Neural cell (in vitro differentiated cells): Measurements from ENCODE around the gene GPC3. TPM values are rescaled to one million over a fixed set of nuclear protein-coding genes. Genes with fewer than 3 reads are reported as not detected.

Experiments used
- H2AFZ ChIP-seq: fragments of 200-600, 300-800 bp; sonication (generic), shearing (Covaris generic); 2 replicates; pipeline ENCODE4 v1.6.0; 2014; ENCODE audit warnings: low read depth, mild to moderate bottlenecking, antibody characterized with exemption, low read length, moderate library complexity
- H3F3A ChIP-seq: fragments of 200-600 bp; shearing (Covaris generic); 2 replicates; pipeline ENCODE4 v1.6.1; 2016; ENCODE audit warnings: mild to moderate bottlenecking, moderate library complexity, mixed read lengths, antibody characterized with exemption, low read length; ENCODE audit not compliant: insufficient read depth, poor library complexity, severe bottlenecking
- H3K27ac ChIP-seq: fragments of 200-600, 300-800 bp; sonication (generic), shearing (Covaris generic); 2 replicates; pipeline ENCODE4 v1.5.1; 2014; ENCODE audit warnings: mild to moderate bottlenecking, low read length, moderate library complexity
- H3K27me3 ChIP-seq: fragments of 300-800, 200-600 bp; sonication (generic), shearing (Covaris generic); 2 replicates; pipeline ENCODE4 v1.6.0; 2014; ENCODE audit warnings: mild to moderate bottlenecking, low read depth, low read length, moderate library complexity; ENCODE audit not compliant: insufficient read depth
- H3K36me3 ChIP-seq: fragments of 300-800, 200-600 bp; sonication (generic), shearing (Covaris generic); 2 replicates; pipeline ENCODE4 v1.5.1; 2014; ENCODE audit warnings: mild to moderate bottlenecking, antibody characterized with exemption, low read length, moderate library complexity; ENCODE audit not compliant: insufficient read depth
- H3K4me2 ChIP-seq: fragments of 300-800, 200-600 bp; sonication (generic), shearing (Covaris generic); 2 replicates; pipeline ENCODE4 v1.6.0; 2014; ENCODE audit warnings: mild to moderate bottlenecking, low read length
- H3K4me3 ChIP-seq: fragments of 300-800, 200-600 bp; sonication (generic), shearing (Covaris generic); 2 replicates; pipeline ENCODE4 v1.5.1; 2014; ENCODE audit warnings: mild to moderate bottlenecking, low read length, moderate library complexity
- H3K79me2 ChIP-seq: fragments of 200-600 bp; shearing (Covaris generic); replicated peaks from 2 replicates; pipeline ENCODE4 v1.6.0; 2014; ENCODE audit warnings: mild to moderate bottlenecking, low read length, moderate library complexity; ENCODE audit not compliant: insufficient read depth
- H3K9ac ChIP-seq: fragments of 300-800, 200-600 bp; sonication (generic), shearing (Covaris generic); 2 replicates; pipeline ENCODE4 v1.6.1; 2016; ENCODE audit warnings: mild to moderate bottlenecking, low read length, mixed read lengths
- H3K9me2 ChIP-seq: fragments of 200-600 bp; shearing (Covaris generic); 2 replicates; pipeline ENCODE4 v1.6.1; 2016; ENCODE audit warnings: mild to moderate bottlenecking, low read length, mixed read lengths; ENCODE audit not compliant: insufficient read depth
- H3K9me3 ChIP-seq: fragments of 200-600, 300-800 bp; sonication (generic), shearing (Covaris generic); 2 replicates; pipeline ENCODE4 v1.6.1; 2016; ENCODE audit warnings: mild to moderate bottlenecking, mixed run types, low read length, moderate library complexity, mixed read lengths
- H4K20me1 ChIP-seq: fragments of 200-600 bp; shearing (Covaris generic); 2 replicates; pipeline ENCODE4 v1.6.1; 2016; ENCODE audit warnings: mild to moderate bottlenecking, mixed run types; ENCODE audit not compliant: insufficient read depth
- CTCF ChIP-seq: fragments of 450-650 bp; IDR thresholded peaks from 2 replicates; pipeline ENCODE4 v1.5.1; 2014; ENCODE audit warnings: antibody characterized with exemption, mild to moderate bottlenecking, moderate library complexity; ENCODE audit not compliant: poor library complexity, severe bottlenecking
- EP300 ChIP-seq: fragments of 450-650 bp; conservative IDR thresholded peaks from 2 replicates; pipeline ENCODE4 v1.6.1; 2014; ENCODE audit warnings: antibody characterized with exemption, mild to moderate bottlenecking, moderate library complexity; ENCODE audit not compliant: poor library complexity, severe bottlenecking
- EZH2 ChIP-seq: fragments of 200-600, 300-800 bp; shearing (Covaris generic), sonication (generic); IDR thresholded peaks from 2 replicates; pipeline ENCODE4 v1.6.1; 2014; ENCODE audit warnings: antibody characterized with exemption, low read length, borderline replicate concordance, mild to moderate bottlenecking; ENCODE audit not compliant: insufficient read depth, poor library complexity, severe bottlenecking
- MXI1 ChIP-seq: fragments of 450-650 bp; conservative IDR thresholded peaks from 2 replicates; pipeline ENCODE4 v1.6.1; 2014; ENCODE audit warnings: antibody characterized with exemption, mild to moderate bottlenecking; ENCODE audit not compliant: poor library complexity, severe bottlenecking
- POLR2AphosphoS5 ChIP-seq: IDR thresholded peaks from 2 replicates; pipeline ENCODE4 v1.6.1; 2012
- RAD21 ChIP-seq: fragments of 450-650 bp; conservative IDR thresholded peaks from 2 replicates; pipeline ENCODE4 v1.6.1; 2014; ENCODE audit warnings: antibody characterized with exemption, mild to moderate bottlenecking, moderate library complexity
- SMC3 ChIP-seq: fragments of 450-650 bp; conservative IDR thresholded peaks from 2 replicates; pipeline ENCODE4 v1.6.1; 2014; ENCODE audit warnings: antibody characterized with exemption, mild to moderate bottlenecking, moderate library complexity; ENCODE audit not compliant: poor library complexity
- TAF1 ChIP-seq: IDR thresholded peaks from 2 replicates; pipeline ENCODE4 v1.6.1; 2012; ENCODE audit warnings: low read depth
- polyA plus RNA-seq: library from polyadenylated mRNA; depleted of rRNA; stranded (reverse); fragments of >200 nt; gene quantifications from 2 replicates; pipeline ENCODE4 v1.2.3, GENCODE V29; 2014
- TF ChIP-seq, protein P1 (sequence below): IDR thresholded peaks from 2 replicates; pipeline ENCODE4 v1.6.1; 2012; ENCODE audit warnings: borderline replicate concordance

Gene GPC3
- polyA plus RNA-seq, 1 donor from 2014 or later = 2.1 TPM

GRCh38 chrX:133569217-133569616 lies 416.2 kb downstream of the GPC3 start:
- H2AFZ ChIP-seq = no peak overlapping the region
- no peaks in the 10 kb centered on the region for H3K9me2 ChIP-seq
- no peak overlapping the region for H3K9ac ChIP-seq
- H3K27ac ChIP-seq = no peak overlapping the region
- no peak for TF ChIP-seq POLR2AphosphoS5
- no peak for TF ChIP-seq TAF1
- no peak for TF ChIP-seq EP300
- TF ChIP-seq CTCF = no peak
- TF ChIP-seq SMC3 = no peak
- no peak for TF ChIP-seq RAD21
- TF ChIP-seq MXI1 = no peak
- no peak for TF ChIP-seq EZH2
- TF ChIP-seq, protein P1, sequence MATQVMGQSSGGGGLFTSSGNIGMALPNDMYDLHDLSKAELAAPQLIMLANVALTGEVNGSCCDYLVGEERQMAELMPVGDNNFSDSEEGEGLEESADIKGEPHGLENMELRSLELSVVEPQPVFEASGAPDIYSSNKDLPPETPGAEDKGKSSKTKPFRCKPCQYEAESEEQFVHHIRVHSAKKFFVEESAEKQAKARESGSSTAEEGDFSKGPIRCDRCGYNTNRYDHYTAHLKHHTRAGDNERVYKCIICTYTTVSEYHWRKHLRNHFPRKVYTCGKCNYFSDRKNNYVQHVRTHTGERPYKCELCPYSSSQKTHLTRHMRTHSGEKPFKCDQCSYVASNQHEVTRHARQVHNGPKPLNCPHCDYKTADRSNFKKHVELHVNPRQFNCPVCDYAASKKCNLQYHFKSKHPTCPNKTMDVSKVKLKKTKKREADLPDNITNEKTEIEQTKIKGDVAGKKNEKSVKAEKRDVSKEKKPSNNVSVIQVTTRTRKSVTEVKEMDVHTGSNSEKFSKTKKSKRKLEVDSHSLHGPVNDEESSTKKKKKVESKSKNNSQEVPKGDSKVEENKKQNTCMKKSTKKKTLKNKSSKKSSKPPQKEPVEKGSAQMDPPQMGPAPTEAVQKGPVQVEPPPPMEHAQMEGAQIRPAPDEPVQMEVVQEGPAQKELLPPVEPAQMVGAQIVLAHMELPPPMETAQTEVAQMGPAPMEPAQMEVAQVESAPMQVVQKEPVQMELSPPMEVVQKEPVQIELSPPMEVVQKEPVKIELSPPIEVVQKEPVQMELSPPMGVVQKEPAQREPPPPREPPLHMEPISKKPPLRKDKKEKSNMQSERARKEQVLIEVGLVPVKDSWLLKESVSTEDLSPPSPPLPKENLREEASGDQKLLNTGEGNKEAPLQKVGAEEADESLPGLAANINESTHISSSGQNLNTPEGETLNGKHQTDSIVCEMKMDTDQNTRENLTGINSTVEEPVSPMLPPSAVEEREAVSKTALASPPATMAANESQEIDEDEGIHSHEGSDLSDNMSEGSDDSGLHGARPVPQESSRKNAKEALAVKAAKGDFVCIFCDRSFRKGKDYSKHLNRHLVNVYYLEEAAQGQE = no peak
- H3K4me2 ChIP-seq = no peak overlapping the region
- H3K4me3 ChIP-seq = no peak overlapping the region
- H4K20me1 ChIP-seq = no peaks in the 10 kb centered on the region
- H3K27me3 ChIP-seq = no peaks in the 10 kb centered on the region
- no peaks in the 10 kb centered on the region for H3K36me3 ChIP-seq
- no peaks in the 10 kb centered on the region for H3K79me2 ChIP-seq
- H3F3A ChIP-seq = no peaks in the 10 kb centered on the region
- H3K9me3 ChIP-seq = no peaks in the 10 kb centered on the region

- Histone ChIP-seq H3K27ac (no peak overlapping the region), H3K27me3 (no peaks in the 10 kb centered on the region), H3F3A (no peaks in the 10 kb centered on the region), H3K79me2 (no peaks in the 10 kb centered on the region), H3K9me3 (no peaks in the 10 kb centered on the region), H3K36me3 (no peaks in the 10 kb centered on the region), H4K20me1 (no peaks in the 10 kb centered on the region), H3K9me2 (no peaks in the 10 kb centered on the region), H2AFZ (no peak overlapping the region), H3K9ac (no peak overlapping the region), H3K4me2 (no peak overlapping the region), H3K4me3 (no peak overlapping the region)
- no peak for TF ChIP-seq RAD21
- TF ChIP-seq, protein P1 = no peak
- no peak for TF ChIP-seq EZH2
- no peak for TF ChIP-seq POLR2AphosphoS5
- no peak for TF ChIP-seq TAF1
- no peak for TF ChIP-seq CTCF
- TF ChIP-seq SMC3 = no peak
- no peak for TF ChIP-seq MXI1
- TF ChIP-seq EP300 = no peak
These were observed 417.3 kb downstream of the GPC3 start for GRCh38 chrX:133568109-133568508.
